AG09319 (cell line): Measurements from ENCODE around the gene OR1M1.

Source experiments
- DNase-seq: peaks from one replicate; pipeline ENCODE4 v3.0.0-alpha.2; 2010; ENCODE audit warnings: low read depth; ENCODE audit errors: extremely low read depth
- CTCF ChIP-seq: IDR thresholded peaks from 2 replicates; pipeline ENCODE4 v1.5.1; 2011; ENCODE audit warnings: low read depth, mild to moderate bottlenecking, inconsistent platforms, low read length, moderate library complexity

The OR1M1 gene

GRCh38 chr19:9076901-9077300 lies 10.0 kb upstream of the OR1M1 start:
- no peak for TF ChIP-seq CTCF
- no peak for DNase-seq

- no peak for DNase-seq
- no peak for TF ChIP-seq CTCF
These were observed 8.2 kb upstream of the OR1M1 start for GRCh38 chr19:9078651-9079050.

GRCh38 chr19:9107375-9107774 lies 20.5 kb downstream of the OR1M1 start, which contains the start of gene OR7G2:
TSS of gene OR7G2 (minus strand) at chr19:9107475. CDS start at chr19:9103243, 4,232 bp downstream.
- no peak for DNase-seq
- TF ChIP-seq CTCF: no peak

- DNase-seq: no peak
- no peak for TF ChIP-seq CTCF
These were observed 23.1 kb downstream of the OR1M1 start for GRCh38 chr19:9109959-9110358.

GRCh38 chr19:9115307-9115813 lies 28.5 kb downstream of the OR1M1 start, which contains the start of gene OR7G1:
TSS of gene OR7G1 (minus strand) at chr19:9115763. CDS start at chr19:9115763, 0 bp downstream.
- no peak for TF ChIP-seq CTCF
- DNase-seq: no peak

- TF ChIP-seq CTCF: no peak
- no peak for DNase-seq
These were observed 29.7 kb downstream of the OR1M1 start for GRCh38 chr19:9116547-9116946.

DNA sequence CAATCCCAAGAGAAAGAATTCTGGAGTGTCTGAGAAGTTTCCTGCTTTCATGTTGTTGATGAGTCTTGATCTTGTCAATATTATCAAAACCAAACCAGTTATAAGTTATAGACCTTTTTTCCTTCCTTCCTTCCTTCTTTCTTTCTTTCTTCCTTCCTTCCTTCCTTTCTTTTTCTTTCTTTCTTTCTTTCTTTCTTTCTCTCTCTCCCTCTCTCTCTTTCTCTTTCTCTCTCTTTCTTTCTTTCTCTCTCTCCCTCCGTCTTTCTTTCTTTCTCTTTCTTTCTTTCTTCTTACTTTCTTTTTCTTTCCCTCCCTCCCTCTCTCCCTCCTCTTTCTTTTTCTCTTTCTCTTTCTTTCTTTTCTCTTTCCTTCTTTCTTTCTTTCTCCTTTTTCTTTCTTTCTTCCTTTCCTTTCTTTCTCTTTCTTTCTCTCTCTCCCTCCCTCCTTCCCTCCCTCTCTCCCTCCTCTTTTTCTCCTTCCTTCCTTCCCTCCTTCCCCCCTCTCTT lies 40.1 kb downstream of the OR1M1 start, which contains the start of gene OR7G3:
TSS of gene OR7G3 (minus strand) at position 51 of the 506 bp plus-strand sequence. CDS start at position 51, 0 bp downstream.
- no peak for TF ChIP-seq CTCF
- no peak for DNase-seq
